Measurements from ENCODE around the gene RIF1.

RIF1 gene

GRCh38 chr2:151526572-151527090, 116.9 kb downstream of the RIF1 start:
- DNase-seq: no peak

Data from NCI-H2171 (cell line).